Measurements from ENCODE around the gene DNER.
"Not testable (repeated sequence)": the region's sequence is repeated elsewhere in the genome, so short reads cannot be mapped to it uniquely, and the experiment has no call there.

Gene DNER

GRCh38 chr2:229376866-229377265, 337.5 kb downstream of the DNER start:
- no peak for DNase-seq

DNA sequence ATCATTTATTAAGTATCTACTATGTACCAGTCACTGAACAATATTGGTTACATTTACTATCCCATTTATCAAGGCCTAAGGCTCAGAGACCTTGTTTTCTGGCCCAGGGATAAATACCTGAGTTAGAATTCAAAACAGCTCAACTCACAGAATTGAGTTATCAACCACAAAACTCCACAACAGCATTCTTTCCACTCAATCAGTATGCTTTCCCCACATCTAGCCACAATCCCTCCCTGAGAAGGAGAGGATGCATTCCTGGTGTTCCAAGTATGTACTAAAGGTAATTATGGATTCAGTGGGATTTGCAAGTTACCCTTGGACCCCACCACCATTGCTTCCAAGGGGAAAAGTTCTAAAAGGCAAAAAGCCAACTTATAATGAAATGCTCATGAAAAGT, 339.1 kb downstream of the DNER start:
- DNase-seq, result no peak

- DNase-seq, result not testable (repeated sequence)
These were observed 341.0 kb downstream of the DNER start for GRCh38 chr2:229373311-229373710.

GRCh38 chr2:229372207-229372606, 342.1 kb downstream of the DNER start:
- no peak for DNase-seq

- no peak for DNase-seq
These were observed 343.3 kb downstream of the DNER start for GRCh38 chr2:229371086-229371485.

- DNase-seq, result no peak
These were observed 343.8 kb downstream of the DNER start for GRCh38 chr2:229370509-229370908.

- no peak for DNase-seq
These were observed 351.1 kb downstream of the DNER start for GRCh38 chr2:229363185-229363814.

DNA sequence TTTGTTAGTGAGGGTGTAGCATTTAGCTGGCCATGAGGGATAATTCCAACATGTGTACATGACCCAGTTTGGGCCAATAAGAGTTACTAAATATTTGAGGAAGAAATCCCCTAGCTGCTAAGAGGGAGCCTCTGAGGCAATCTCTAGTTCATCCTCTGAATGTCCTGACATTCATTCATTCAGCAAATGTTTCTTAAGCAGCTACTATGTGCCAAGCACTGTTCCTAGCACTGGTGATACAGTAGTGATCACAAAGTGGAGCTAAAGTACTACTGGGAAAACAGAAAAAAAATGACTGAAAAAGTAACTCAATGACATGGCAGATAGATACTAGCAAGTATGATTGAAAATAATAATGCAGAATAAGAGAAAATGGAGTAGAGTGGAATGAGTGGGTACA, 363.5 kb downstream of the DNER start:
- DNase-seq, result no peak

GRCh38 chr2:229350117-229350805, 364.1 kb downstream of the DNER start:
- DNase-seq, result no peak

DNA sequence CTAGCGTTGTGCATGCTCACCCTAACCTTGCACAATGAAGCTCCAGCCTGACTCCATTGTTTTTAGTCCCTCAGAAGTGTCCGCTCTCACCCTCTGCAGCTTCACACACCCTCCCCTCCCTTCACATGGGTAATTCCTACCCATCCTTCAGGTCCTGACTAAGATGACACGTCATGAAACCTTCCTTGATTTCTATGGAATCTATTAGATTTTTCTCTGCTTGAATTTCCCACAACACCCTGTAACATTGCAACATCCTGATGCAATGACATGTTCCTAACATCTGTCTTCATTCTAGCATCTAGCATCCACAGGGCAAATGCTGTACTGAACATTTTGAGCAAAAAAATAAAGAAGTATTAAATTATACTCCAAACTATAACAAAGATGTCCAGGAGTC, 366.2 kb downstream of the DNER start:
- DNase-seq, result no peak

- DNase-seq, result no peak
These were observed 367.4 kb downstream of the DNER start for GRCh38 chr2:229346816-229347540.

- DNase-seq, result no peak
These were observed 369.4 kb downstream of the DNER start for GRCh38 chr2:229344955-229345354.

GRCh38 chr2:229344151-229344551, 370.2 kb downstream of the DNER start:
- no peak for DNase-seq

GRCh38 chr2:229343661-229344060, 370.7 kb downstream of the DNER start:
- no peak for DNase-seq

GRCh38 chr2:229342376-229342775, 372.0 kb downstream of the DNER start:
- peak in 1 of 2 experiments; percentile 27 for DNase-seq

- DNase-seq, result no peak
These were observed 374.1 kb downstream of the DNER start for GRCh38 chr2:229340086-229340760.

GRCh38 chr2:229339618-229340017, 374.7 kb downstream of the DNER start:
- DNase-seq, result no peak

DNA sequence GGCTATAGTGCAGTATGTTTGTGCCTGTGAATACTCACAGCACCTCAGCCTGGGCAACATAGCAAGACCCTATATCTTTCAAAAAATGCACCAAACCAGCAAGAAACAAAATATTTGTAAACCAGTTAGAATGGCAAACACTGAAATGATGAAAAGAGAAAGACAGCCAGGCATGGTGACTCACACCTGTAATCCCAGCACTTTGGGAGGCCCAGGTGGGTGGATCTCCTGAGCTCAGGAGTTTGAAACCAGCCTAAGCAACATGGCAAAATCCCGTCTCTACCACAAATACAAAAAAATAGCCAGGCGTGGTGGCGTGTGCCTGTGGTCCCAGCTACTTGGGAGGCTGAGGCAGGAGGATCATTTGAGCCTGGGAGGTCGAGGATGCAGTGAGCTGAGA, 375.2 kb downstream of the DNER start:
- not testable (repeated sequence) for DNase-seq

GRCh38 chr2:229335877-229336346, 378.4 kb downstream of the DNER start:
- DNase-seq, result no peak

GRCh38 chr2:229335330-229335729, 379.0 kb downstream of the DNER start:
- no peak for DNase-seq

- DNase-seq, result no peak
These were observed 383.4 kb downstream of the DNER start for GRCh38 chr2:229330952-229331351.

DNA sequence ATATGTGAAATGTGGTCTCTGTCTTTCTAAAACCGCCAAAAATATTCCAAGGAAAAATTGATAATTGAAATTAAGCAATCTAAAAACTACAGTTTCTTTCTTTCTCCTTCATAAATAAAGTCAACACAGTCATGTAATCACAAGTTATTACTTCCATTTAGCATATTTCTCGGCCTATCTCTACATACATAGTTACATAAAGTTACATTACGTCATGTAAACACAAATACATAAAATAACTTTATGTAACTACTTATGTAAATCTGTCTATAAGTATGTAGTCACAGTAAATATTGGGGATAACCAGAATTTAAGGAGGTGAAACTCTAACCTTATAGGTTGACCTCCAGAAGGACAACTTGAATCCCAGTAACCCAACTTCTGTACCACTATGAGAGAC, 394.8 kb downstream of the DNER start:
- no peak for DNase-seq

DNA sequence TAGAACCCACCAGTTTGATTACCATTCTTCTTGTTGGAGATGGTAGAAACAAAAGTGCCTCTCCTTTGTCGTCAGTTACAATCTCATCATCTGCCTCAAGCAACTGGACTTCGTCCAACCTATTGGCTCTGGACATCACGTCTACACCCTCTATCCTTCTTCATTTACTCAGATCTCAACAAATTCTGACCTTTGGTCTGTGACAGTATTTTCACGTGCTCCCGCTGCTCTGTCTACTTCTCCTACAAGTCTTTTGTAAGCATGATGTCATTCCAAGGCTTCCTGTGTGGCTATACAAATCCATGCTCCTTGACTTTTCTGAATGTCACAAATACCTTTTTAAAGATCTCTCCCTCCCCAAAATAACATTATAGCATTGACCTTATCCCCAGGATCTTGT, 400.2 kb downstream of the DNER start:
- DNase-seq, result no peak
